GM15510 (cell line): ENCODE results near the gene ZCRB1.

Experiments
- POLR2A ChIP-seq: IDR thresholded peaks from 3 replicates; pipeline ENCODE4 v1.6.1; 2011; ENCODE audit warnings: borderline replicate concordance; ENCODE audit not compliant: insufficient read length; ENCODE audit errors: extremely low read depth

ZCRB1 gene

DNA sequence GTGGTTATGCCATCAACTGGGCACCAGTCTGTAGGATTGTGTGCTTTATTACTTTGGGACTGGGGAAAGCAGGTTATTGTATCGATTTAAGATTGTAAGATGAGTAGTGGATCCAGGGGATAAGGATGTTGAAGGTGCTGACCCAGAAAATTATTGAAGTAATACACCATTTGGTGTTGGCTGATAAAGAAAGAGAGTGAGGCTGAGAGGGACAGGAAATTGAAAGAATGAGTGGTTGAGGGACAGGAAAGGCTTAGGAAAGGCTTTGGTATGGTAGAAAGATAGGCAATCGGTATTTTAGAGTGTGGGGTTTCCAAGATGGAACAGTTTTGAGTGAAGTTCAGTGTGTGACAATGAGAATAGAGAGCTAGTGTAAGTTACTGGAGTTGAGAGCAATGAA is 12.4 kb upstream of the ZCRB1 start:
- TF ChIP-seq POLR2A: no peak

DNA sequence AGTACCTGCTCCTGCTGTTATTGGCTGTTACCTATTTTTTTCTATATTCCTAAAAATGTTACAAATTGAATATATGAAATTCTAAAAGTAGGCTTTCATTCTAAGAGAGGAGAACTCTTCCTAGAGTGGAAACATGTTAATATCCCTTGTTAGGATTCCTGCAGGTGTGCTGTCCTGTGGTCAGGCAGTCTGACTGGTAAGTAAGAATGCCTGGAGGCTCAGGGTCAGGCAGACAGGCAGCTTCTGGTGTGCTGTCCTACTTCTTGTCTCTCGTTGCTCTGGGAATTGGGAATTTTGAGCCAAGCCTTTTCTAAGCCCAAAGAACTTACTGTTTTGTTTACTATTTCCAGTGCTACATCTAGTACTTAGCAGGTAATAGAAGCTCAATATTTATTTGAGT is 10.4 kb upstream of the ZCRB1 start:
- TF ChIP-seq POLR2A: no peak

DNA sequence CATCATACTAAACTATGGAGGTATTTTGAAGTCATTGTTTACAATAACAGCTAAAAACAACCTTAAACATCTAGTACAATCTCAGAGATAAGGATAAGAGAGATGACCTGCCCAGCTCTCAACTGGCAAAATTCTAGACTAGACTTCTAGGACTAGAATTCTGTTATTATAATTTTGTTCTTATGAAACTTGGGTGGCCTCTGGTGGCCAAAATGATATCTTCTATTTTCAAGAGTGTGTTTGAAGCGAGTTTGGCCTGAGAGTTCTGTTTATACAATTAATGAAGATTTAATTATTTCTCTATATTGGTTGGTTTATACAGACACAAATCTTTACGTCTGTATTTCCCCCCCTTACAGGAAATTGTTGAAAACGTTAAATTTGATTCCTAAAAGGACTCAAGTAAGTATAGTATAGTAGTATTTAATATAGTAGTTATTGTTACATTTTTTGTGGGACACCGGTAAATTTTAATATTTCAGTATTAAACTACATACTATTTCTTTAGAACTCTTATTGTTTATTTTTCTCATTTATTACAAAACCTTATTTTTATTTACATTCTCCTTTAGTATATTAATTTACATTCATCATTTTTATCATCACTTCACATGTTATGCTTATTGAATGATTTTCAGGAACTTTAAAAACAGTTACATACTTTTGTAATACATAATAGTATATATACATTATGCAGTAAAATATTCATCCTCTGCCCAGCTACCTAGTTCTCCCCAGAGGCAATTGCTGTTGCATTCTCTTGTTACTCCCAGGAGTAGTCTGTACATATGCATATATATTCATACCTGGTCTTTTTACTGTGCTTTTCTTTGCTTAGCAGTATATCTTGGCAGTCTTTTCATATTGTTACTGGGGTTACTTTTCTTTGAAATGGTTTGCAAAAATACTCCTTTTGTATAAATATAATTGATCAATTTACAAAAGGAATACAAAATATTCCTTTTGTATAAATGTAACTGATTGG is 6.7 kb upstream of the ZCRB1 start:
- no peak for TF ChIP-seq POLR2A

DNA sequence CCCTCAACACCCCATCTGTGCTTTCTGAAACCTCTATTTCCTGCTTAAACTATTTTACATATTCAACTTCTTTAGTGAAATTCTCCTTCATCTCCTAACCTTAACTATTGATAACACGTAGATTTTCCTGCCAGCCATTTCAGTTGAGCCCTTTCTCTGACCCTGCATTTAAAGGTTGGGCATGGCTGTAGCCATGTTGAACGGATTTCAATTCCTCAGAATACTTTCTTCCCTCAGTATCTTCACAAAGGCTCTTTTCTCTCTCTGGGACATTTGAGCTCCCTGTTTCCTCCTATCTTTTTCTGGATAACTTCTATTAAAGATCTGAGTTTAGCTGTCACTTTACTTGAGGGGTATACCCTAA is 1.3 kb upstream of the ZCRB1 start:
- no peak for TF ChIP-seq POLR2A

DNA sequence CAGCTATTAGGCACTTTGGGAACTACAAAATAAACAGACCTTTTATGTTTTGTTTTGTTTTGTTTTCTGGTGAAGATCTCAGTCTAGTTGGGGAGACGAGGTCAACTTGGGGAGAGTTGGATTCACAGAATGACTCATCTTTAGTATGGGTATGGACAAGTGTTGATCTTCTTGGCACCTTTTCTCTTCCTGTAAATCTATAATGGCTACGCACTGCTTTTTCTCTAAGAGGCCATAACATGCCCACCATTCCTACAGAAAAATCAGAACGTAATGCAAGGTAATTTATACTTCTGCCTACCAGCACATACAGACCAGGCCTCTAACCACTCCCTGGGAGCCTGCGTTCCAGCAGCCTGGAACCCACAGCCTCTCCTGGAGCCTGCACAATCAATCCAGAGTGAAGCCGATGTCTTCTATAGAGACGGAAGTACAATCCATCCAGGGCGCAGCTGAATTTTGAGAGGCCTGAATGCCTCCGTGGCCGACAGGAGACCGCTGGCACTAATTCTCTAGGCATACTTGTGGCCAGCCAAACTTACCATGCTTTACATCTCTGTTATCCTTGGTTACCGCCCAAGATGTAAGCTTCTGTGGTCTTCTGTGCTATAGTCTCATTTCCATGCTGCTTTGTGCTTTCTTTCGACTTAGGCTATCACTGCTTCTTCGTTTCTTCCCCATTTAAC is 790 bp upstream of the ZCRB1 start:
- TF ChIP-seq POLR2A: no peak

DNA sequence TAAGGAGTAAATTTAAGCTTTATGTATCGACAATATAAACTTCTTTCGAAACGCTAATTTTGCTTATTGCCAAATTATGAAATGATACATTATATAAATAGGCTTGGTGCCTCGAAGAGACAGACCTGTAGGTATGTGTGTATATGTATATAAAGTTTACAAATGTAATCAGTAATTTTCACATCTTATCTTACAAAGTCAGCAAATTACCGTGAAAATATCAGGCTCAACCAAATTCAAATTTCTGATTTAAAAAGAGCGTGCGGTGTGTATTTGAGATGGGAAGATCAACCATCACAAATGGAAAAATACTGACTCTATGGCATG is 605 bp downstream of the ZCRB1 start:
- no peak for TF ChIP-seq POLR2A

DNA sequence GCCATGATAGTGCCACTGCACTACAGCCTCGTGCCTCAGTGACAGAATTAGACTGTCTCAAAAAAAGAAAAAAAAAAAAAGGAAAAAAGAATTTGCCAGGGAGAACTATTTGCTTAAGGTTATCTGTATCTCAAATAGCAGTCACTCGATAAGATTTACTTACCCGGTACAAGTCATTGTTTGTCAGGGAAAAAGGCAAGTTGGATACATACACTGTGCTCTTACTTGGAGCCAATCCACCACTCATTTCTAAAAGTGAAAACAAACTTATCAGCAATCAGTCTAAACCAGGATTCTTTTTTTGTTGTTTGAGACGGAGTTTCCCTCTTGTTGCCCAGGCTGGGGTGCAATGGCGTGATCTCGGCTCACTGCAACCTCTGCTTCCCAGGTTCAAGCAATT is 2.0 kb downstream of the ZCRB1 start:
- no peak for TF ChIP-seq POLR2A

DNA sequence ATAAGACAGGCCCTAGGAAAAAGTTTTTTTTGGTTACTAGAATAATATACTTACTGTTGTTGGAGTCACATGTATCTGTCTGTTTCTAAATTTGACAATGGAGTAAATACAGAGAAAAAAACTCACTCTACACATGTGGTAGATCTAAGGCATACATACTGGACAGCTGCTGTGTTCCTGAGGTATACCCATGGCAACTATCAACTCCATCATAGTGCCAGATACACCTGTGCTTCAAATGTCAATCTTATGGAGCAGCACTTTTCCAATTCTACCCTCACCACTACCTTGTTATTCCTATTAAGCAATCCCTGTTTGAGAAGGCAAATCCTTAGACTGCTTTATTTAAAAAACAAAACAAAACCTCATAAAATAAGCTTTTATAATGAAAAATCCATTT is 3.3 kb downstream of the ZCRB1 start:
- TF ChIP-seq POLR2A: no peak

DNA sequence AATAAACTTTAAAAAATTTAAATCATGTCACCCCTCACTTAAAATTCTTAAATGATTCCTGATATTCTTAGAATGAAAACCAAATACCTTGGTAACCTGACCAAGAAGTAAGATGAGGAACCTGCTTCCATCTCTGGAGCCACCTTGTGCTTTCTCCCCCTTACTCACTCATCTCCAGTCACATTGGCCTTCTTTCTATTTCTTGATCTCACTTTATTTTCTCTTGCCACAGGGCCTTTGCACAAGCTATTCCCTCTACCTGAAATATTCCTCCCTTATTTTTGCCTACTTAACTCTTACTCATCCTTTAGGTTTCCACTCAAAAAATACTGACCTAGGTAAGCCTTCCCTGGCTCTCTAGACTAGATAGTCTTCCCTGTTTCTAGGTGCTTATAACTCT is 5.1 kb downstream of the ZCRB1 start:
- no peak for TF ChIP-seq POLR2A

DNA sequence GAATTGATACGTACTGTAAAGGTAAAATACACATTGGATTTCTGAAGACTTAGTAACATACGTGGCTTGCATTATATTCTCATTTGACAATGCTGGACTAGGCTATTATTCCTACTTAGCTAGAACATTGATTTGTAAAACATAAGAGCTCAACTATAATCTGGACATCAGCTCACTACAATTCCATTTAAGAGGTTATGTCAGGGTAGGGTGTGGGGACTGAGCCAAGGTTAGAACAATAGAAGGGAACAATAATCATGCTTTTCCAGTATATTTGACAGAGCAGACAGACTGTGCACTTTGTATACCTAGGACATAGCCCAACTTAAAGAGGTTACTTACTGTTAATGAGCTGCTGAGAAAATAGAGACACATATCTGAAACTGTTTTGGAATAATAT is 10.8 kb downstream of the ZCRB1 start:
- no peak for TF ChIP-seq POLR2A

DNA sequence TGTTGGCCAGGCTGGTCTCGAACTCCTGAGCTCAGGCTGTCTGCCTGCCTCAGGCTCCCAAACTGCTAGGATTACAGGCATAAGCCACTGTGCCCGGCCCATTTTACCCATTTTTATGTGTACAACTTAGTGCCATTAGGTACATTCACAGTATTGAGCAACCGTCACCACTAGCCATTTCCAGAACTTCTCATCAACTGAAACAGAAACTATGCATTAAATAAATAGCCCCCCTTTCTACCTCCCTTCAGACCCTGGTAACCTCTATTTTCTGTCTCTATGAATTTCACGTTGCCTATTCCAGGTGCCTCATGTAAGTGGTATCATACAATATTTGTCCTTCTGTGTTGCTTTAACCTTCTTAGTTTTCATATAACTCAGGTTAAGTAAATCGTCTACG is 15.9 kb downstream of the ZCRB1 start:
- TF ChIP-seq POLR2A: no peak

DNA sequence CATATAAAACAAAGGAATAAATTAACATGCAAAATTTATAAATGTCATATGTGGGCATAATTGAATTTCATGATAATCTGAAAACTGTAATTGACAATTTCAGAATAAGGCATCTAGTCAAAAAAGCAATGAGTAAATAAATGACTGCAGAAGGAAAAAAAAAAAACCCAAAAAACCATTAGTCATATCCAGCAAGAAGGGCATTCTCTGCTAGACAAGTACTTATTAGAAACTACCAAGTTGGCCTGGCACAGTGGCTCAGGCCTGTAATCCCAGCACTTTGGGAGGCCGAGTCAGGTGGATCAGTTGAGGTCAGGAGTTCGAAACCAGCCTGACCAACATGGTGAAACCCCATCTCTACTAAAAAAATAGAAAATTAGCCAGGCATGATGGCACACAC is 17.5 kb downstream of the ZCRB1 start:
- no peak for TF ChIP-seq POLR2A

DNA sequence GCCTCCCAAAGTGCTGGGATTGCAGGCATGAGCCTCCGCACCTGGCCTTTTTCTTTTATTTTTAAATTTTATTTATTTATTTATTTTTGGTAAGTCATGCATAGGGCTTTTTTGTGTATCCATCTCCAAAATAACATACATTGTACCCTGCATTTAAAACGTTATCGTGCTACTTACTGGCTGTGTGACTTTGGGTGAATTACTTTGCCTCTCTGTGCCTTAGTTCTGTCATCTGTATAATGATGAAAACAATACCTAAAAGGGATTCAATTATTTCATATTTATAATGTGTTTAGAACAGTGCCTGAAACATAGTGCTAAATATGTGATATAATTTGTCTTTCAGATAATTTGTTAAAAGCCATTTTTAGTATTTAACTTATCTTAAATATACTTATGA is 19.6 kb downstream of the ZCRB1 start:
- no peak for TF ChIP-seq POLR2A

DNA sequence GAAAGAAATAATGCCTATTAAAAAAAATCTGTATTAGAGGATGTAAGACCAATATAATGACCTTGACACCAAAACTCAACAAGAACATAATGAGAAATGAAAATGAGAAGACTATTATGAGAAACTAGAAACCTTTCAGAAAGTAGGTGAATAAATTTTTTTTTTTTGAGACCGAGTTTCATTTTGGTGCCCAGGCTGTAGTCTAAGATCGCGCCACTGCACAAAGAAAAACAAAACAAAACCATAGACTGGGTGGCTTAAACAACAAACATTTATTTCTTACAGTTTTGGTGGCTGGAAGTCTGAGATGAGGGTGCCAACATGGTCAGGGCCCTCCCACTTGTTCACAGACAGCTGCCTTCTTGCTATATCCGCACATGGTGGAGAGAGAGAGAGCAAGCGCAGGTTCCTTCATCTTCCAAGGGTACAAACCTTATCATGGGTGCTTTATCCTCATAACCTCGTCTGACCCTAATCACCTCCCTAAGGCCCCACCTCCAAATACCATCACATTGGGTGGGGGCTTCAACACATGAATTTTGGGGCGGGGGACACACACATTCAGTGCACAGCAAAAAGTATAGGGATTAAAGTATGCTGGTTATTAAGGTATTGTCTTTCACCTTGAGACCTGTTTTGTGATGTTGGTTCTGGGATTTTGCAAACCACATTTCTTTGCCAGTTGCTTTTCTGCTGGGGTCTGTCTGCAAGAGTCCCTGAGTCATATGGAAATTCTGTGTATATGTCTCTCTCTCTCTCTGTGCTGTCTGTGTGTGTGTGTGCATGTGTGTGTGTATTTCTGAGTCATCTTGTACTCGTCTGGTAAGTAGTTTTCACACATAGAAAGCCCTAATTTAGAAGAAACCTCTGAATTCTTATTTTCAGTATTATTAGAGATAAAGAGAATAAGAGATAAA is 26.2 kb downstream of the ZCRB1 start:
- TF ChIP-seq POLR2A: no peak

DNA sequence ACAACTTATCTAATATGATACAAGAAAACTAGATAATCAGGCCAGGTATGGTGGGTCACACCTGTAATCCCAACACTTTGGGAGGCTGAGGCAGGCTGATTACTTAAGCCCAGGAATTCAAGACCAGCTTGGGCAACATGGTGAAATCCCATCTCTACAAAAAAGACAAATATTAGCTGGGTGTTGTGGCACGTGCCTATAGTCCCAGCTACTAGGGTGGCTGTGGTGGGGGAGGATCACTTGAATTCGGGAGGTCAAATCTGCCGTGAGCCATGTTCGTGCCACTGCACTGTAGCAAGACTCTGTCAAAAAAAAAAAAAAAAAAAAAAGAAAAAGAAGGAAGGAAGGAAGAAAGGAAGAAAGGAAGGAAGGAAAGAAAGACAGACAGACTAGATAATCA is 27.0 kb downstream of the ZCRB1 start:
- no peak for TF ChIP-seq POLR2A

DNA sequence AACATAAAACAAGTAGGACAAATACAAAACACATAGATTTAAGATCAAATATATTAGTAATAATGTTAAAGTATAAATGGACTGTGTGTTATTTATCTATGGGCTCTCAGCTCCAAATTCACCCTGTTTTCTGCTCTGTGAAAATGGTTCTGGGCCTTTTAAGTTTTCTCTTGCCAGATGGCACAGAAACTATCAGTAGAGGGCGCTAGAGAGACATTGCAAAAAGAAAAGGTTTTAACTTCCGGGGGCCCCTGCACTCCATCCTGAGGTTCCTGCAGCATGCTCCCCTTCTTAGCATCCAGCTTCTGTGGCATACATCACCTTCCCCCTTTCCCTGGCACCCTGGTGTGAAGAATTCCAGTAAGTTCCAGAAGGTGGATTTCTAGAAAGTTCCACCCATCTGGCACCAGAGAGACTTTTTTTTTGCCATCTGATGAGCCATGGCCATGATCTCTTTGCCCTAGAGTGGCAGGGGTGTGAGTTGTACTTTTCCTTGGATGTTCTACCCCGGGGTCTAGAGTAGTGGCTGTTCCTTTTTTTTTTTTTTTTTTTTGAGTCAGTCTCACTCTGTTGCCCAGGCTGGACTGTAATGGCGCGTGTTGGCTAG is 29.3 kb downstream of the ZCRB1 start:
- TF ChIP-seq POLR2A: no peak

DNA sequence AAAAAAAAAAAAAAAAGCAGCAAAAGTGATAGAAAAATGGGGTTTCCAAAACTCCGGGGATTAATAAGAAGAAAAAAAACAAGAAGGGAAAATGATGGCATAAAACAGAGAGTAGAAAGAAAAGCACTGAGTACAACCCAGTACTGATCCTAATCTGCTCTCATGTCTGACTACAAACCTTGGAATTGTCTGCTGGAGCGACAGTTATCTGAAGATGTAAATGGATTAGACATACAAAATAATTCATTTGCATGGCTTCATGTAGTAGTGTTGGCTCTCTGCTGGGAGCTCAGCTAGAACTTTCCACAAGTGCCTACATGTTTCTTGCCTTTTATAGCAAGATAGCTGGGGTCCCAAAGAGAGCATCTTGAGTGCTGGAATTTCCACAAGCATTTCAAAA is 34.2 kb downstream of the ZCRB1 start:
- no peak for TF ChIP-seq POLR2A
